T-cell (primary cell): ENCODE data around the gene IMMP2L. TPM values are rescaled to one million over a fixed set of nuclear protein-coding genes. Genes with fewer than 3 reads are reported as not detected.

Source experiments
- ATAC-seq, 4 experiments: fragments of 200-7000 bp in 3 of 4; fragments of 150-1000 bp in 1 of 4; cut with Tn5 transposase; replicated peaks in 1 of 4; 1 replicate in 3 of 4; 2 replicates in 1 of 4; pipeline ENCODE4 v1.10.0; 2021; ENCODE audit warnings: moderate library complexity in 3 of 4, mild to moderate bottlenecking in 2 of 4, moderate number of reproducible peaks in 1 of 4
- CTCF ChIA-PET, 2 donors: fragments of 300-600 bp; sonication (Branson Sonifier 250); formaldehyde crosslinking; loops; one replicate each; lab custom pipeline; 2022; ENCODE audit warnings: antibody characterized with exemption in 2 of 2; lab: Charles Lee
- POLR2A ChIA-PET, 2 donors: fragments of 300-600 bp; sonication (Branson Sonifier 250); formaldehyde crosslinking; loops; one replicate each; lab custom pipeline; 2022; ENCODE audit warnings: antibody characterized with exemption in 2 of 2; lab: Charles Lee
- DNase-seq, 35 experiments: peaks; one replicate each; pipeline versions ENCODE4 v3.0.0 to v3.0.0-alpha.2; 2013 to 2023
- H3K27ac ChIP-seq: one replicate; pipeline ENCODE4 v1.5.1; 2013; ENCODE audit warnings: low read length
- H3K27me3 ChIP-seq, 2 experiments: replicated peaks in 1 of 2; 1 replicate in 1 of 2; 2 replicates in 1 of 2; pipeline versions ENCODE4 v1.6.1 to v1.7.0; 2013; ENCODE audit warnings: low read length in 1 of 2, mixed read lengths in 1 of 2; ENCODE audit not compliant: control insufficient read depth in 2 of 2, insufficient read depth in 2 of 2; ENCODE audit errors: extremely low read depth in 1 of 2
- H3K36me3 ChIP-seq, 2 donors: 1 replicate in 1 of 2; 2 replicates in 1 of 2; pipeline versions ENCODE4 v1.6.1 to v1.7.0; 2013; ENCODE audit warnings: low read length in 1 of 2; ENCODE audit not compliant: control insufficient read depth in 2 of 2, insufficient read depth in 1 of 2; ENCODE audit errors: extremely low read depth in 1 of 2
- H3K4me1 ChIP-seq, 2 experiments: 1 replicate in 1 of 2; 2 replicates in 1 of 2; pipeline versions ENCODE4 v1.6.1 to v1.7.0; 2013; ENCODE audit warnings: low read length in 2 of 2, mixed read lengths in 1 of 2; ENCODE audit not compliant: insufficient read depth in 2 of 2, control insufficient read depth in 1 of 2; ENCODE audit errors: extremely low read depth in 1 of 2
- H3K4me3 ChIP-seq, 2 donors: 1 replicate in 1 of 2; 2 replicates in 1 of 2; pipeline versions ENCODE4 v1.5.1 to v1.7.0; 2013; ENCODE audit warnings: mild to moderate bottlenecking in 2 of 2, low read length in 1 of 2, moderate library complexity in 1 of 2; ENCODE audit not compliant: control insufficient read depth in 1 of 2; ENCODE audit errors: extremely low read depth in 1 of 2
- H3K9me3 ChIP-seq: 2 replicates; pipeline ENCODE4 v1.7.0; 2013
- H3K27ac Mint-ChIP-seq, 2 donors: one replicate each; pipeline ENCODE4 v1.8.0; 2020 to 2021; ENCODE audit warnings: mild to moderate bottlenecking in 2 of 2, mixed read lengths in 2 of 2
- H3K27me3 Mint-ChIP-seq, 2 donors: one replicate each; pipeline ENCODE4 v1.8.0; 2021 to 2022; ENCODE audit warnings: mixed read lengths in 2 of 2
- H3K36me3 Mint-ChIP-seq: one replicate; pipeline ENCODE4 v1.8.0; 2021; ENCODE audit warnings: mixed read lengths
- H3K4me1 Mint-ChIP-seq, 3 donors: one replicate each; pipeline ENCODE4 v1.8.0; 2020 to 2022; ENCODE audit warnings: mixed read lengths in 3 of 3, mild to moderate bottlenecking in 1 of 3
- H3K4me3 Mint-ChIP-seq, 3 donors: one replicate each; pipeline ENCODE4 v1.8.0; 2020 to 2022; ENCODE audit warnings: mild to moderate bottlenecking in 3 of 3, mixed read lengths in 3 of 3, moderate library complexity in 3 of 3
- H3K9me3 Mint-ChIP-seq, 3 donors: one replicate each; pipeline ENCODE4 v1.8.0; 2020 to 2022; ENCODE audit warnings: mixed read lengths in 3 of 3
- WGBS: methylation state at CpG from one replicate; pipeline ENCODE4 v1.1.5; 2013; ENCODE audit warnings: missing lambda C conversion rate; ENCODE audit not compliant: insufficient coverage; 5-methylcytosine and 5-hydroxymethylcytosine counted together
- total RNA-seq, 35 experiments: library from RNA in 6 of 35; stranded (reverse) in 6 of 35; fragments of 120-200 nt in 1 of 35; gene quantifications; one replicate each; pipeline versions ENCODE4 v1.2.1 to v1.2.4 and lab custom pipeline; 2013 to 2026

Gene IMMP2L
- total RNA-seq, 5 donors from 2014 or later (not counting 1 experiment from before 2014, with no cell fraction given), result 14.1 to 27.3 (median 21.7) TPM

GRCh38 chr7:111012799-111013675 lies 549.3 kb downstream of the IMMP2L start:
- no peaks in the 10 kb centered on the region for H3K36me3 ChIP-seq
- Mint-ChIP-seq H3K4me3 (peak overlapping the region; percentile 43 to 64 (median 63)), H3K27ac (peak overlapping the region; percentile 91 to 93), H3K27me3 (no peaks in the 10 kb centered on the region), H3K9me3 (peaks cover 0 to 7% (median 0%) of the 10 kb centered on the region in 3 donors), H3K36me3 (no peaks in the 10 kb centered on the region), H3K4me1 (peaks cover 73 to 83% (median 74%) of the 10 kb centered on the region in 3 donors)
- WGBS, result no CpG with 5 or more reads among the region's 5 CpGs
- no peaks in the 10 kb centered on the region for H3K9me3 ChIP-seq
- H3K4me3 ChIP-seq, result peak overlapping the region; percentile 18 to 39
- H3K4me1 ChIP-seq, result peaks cover 15 to 71% of the 10 kb centered on the region in 2 experiments
- DNase-seq (peak in 29 of 35 experiments; percentile 2 to 72 (median 23)), ATAC-seq (peak; percentile 88 to 91 (median 90))
- POLR2A ChIA-PET, result interaction anchor here (0.7 to 0.9 kb wide), 2 partner anchors 63 to 70 kb away, joined by 3 to 4 read pairs; no protein-coding TSS in a partner anchor
- peak overlapping the region; percentile 75 for H3K27ac ChIP-seq
- CTCF ChIA-PET, result interaction anchor here (0.6 to 1.7 kb wide), 4 partner anchors 10 to 85 kb away, joined by 3 to 4 read pairs (median 3); no protein-coding TSS in a partner anchor
- no peaks in the 10 kb centered on the region for H3K27me3 ChIP-seq

- WGBS, result no CpG with 5 or more reads among the region's 2 CpGs
These were observed 550.1 kb downstream of the IMMP2L start for GRCh38 chr7:111012149-111012548.

DNA sequence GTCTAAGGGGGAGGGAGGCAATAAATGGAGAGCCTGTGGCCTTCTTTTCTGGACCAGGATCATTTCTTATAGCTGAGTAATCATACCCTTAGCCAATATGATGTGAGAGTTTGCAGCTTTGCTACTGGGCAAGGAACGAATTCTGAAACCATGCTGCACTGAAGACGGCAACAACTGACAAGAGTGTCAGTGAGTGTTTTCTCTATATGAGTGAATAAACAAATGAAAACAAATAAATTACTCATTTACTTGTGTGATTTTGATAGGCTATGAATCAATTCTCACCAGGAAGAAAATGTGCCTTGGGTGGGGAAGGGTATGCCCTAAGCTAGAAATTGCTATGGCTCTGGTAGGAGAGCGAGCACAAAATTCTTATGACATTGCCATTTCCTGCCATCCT lies 550.8 kb downstream of the IMMP2L start:
- peak overlapping the region; percentile 75 for H3K27ac ChIP-seq
- no peaks in the 10 kb centered on the region for H3K27me3 ChIP-seq
- DNase-seq (no peak), ATAC-seq (no peak)
- H3K36me3 ChIP-seq, result no peaks in the 10 kb centered on the region
- POLR2A ChIA-PET, result interaction anchor here in 1 of 2 donors (0.9 kb wide), 1 partner anchor 10 kb away, joined by 4 read pairs; no protein-coding TSS in a partner anchor
- no CpG with 5 or more reads among the region's 3 CpGs for WGBS
- H3K9me3 ChIP-seq, result no peaks in the 10 kb centered on the region
- CTCF ChIA-PET, result no interaction called here
- peak overlapping the region in 1 of 2 donors; percentile 55 for H3K4me3 ChIP-seq
- Mint-ChIP-seq H3K4me1 (peaks cover 63 to 72% (median 66%) of the 10 kb centered on the region in 3 donors), H3K4me3 (peak overlapping the region; percentile 23 to 69 (median 54)), H3K36me3 (no peaks in the 10 kb centered on the region), H3K27me3 (no peaks in the 10 kb centered on the region), H3K9me3 (peaks cover 0 to 7% (median 0%) of the 10 kb centered on the region in 3 donors), H3K27ac (peak overlapping the region; percentile 87 to 93)
- peaks cover 13 to 63% of the 10 kb centered on the region in 2 experiments for H3K4me1 ChIP-seq

More at GRCh38 chr7:111012149-111012548, 550.1 kb downstream of the IMMP2L start:
- Mint-ChIP-seq H3K9me3 (peaks cover 0 to 7% (median 0%) of the 10 kb centered on the region in 3 donors), H3K27me3 (no peaks in the 10 kb centered on the region), H3K4me1 (peaks cover 65 to 74% (median 66%) of the 10 kb centered on the region in 3 donors), H3K4me3 (peak overlapping the region in 1 of 3 donors; percentile 69), H3K36me3 (no peaks in the 10 kb centered on the region), H3K27ac (peak overlapping the region; percentile 91 to 93)
- ATAC-seq (no peak), DNase-seq (no peak)
- Histone ChIP-seq H3K4me1 (peaks cover 13 to 63% of the 10 kb centered on the region in 2 experiments), H3K4me3 (peak overlapping the region in 1 of 2 donors; percentile 55), H3K27ac (peak overlapping the region; percentile 75), H3K36me3 (no peaks in the 10 kb centered on the region), H3K27me3 (no peaks in the 10 kb centered on the region), H3K9me3 (no peaks in the 10 kb centered on the region)
- CTCF ChIA-PET, result interaction anchor here in 1 of 2 donors (0.7 to 1.7 kb wide), 2 partner anchors 10 to 86 kb away, joined by 3 to 4 read pairs; no protein-coding TSS in a partner anchor
- POLR2A ChIA-PET, result interaction anchor here (0.9 kb wide), 2 partner anchors 10 to 71 kb away, joined by 4 read pairs; no protein-coding TSS in a partner anchor

DNA sequence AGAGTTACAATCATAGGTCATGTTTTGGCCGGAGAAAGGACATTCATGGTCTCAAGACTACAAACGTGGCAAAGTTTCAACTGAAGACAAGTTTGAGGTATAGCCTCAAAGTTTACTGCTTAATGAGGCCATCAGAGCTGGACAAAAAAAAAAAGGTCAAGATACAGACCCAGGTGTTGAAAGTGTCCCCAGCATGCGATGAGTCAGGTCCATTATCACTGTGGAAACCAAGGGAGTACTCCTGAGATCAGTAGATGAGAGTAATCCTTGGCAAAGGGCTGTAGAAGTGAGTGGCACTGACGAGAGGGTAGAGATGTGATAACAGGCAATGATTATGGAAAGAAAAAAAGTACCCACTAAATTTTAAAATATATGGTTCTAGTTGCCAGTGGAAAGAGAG lies 551.5 kb downstream of the IMMP2L start:
- ChIA-PET POLR2A (no interaction called here), CTCF (no interaction called here)
- H3K36me3 ChIP-seq, result no peaks in the 10 kb centered on the region
- H3K27me3 Mint-ChIP-seq, result no peaks in the 10 kb centered on the region
- peak overlapping the region in 2 of 3 donors; percentile 1 to 69 for H3K4me3 Mint-ChIP-seq
- WGBS, result 74% methylated on average over 3 of the region's 4 CpGs
- peaks cover 60 to 69% (median 62%) of the 10 kb centered on the region in 3 donors for H3K4me1 Mint-ChIP-seq
- no peak overlapping the region for H3K4me3 ChIP-seq
- H3K36me3 Mint-ChIP-seq, result no peaks in the 10 kb centered on the region
- DNase-seq (no peak), ATAC-seq (no peak)
- H3K27ac ChIP-seq, result peak overlapping the region; percentile 75
- no peaks in the 10 kb centered on the region for H3K27me3 ChIP-seq
- peaks cover 13 to 64% of the 10 kb centered on the region in 2 experiments for H3K4me1 ChIP-seq
- peaks cover 0 to 7% (median 0%) of the 10 kb centered on the region in 3 donors for H3K9me3 Mint-ChIP-seq
- H3K27ac Mint-ChIP-seq, result peak overlapping the region; percentile 87 to 93
- H3K9me3 ChIP-seq, result no peaks in the 10 kb centered on the region

- ATAC-seq (peak in 3 of 4 experiments; percentile 10 to 20 (median 18)), DNase-seq (no peak)
- no peaks in the 10 kb centered on the region for H3K36me3 Mint-ChIP-seq
- POLR2A ChIA-PET, result no interaction called here
- H3K4me1 Mint-ChIP-seq, result peaks cover 48 to 57% (median 50%) of the 10 kb centered on the region in 3 donors
- H3K27ac Mint-ChIP-seq, result peak overlapping the region; percentile 87 to 93
- Histone ChIP-seq H3K27ac (peak overlapping the region; percentile 53), H3K4me1 (peaks cover 13 to 63% of the 10 kb centered on the region in 2 experiments), H3K27me3 (no peaks in the 10 kb centered on the region), H3K9me3 (no peaks in the 10 kb centered on the region), H3K4me3 (no peak overlapping the region), H3K36me3 (no peaks in the 10 kb centered on the region)
- 40% methylated on average over 1 of the region's 1 CpG for WGBS
- no peaks in the 10 kb centered on the region for H3K27me3 Mint-ChIP-seq
- CTCF ChIA-PET, result interaction anchor here in 1 of 2 donors (0.6 to 1.1 kb wide), 2 partner anchors 70 to 86 kb away, joined by 3 to 4 read pairs; no protein-coding TSS in a partner anchor
- H3K4me3 Mint-ChIP-seq, result peak overlapping the region; percentile 42 to 69 (median 54)
- no peaks in the 10 kb centered on the region for H3K9me3 Mint-ChIP-seq
These were observed 552.7 kb downstream of the IMMP2L start for GRCh38 chr7:111009526-111010040.

DNA sequence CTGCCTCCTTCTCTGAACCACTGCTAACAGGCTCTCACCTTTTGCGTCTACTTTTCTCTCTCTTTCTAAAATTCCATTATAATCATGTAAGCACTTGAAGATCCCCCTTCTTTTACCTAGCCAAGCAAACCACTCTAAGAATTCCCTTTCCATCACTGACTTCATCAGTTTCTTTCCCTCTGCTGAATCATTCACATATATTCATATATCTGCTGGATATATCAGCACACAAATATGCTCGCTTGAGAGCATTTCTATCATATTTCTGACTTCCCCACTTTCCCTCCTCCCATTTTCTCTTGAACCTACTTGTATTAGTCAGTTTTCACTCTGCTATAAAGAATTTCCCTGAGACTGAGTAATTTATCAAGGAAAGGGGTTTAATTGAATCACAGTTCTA lies 555.6 kb downstream of the IMMP2L start:
- Mint-ChIP-seq H3K4me1 (peaks cover 27 to 40% (median 31%) of the 10 kb centered on the region in 3 donors), H3K27me3 (no peaks in the 10 kb centered on the region), H3K4me3 (no peak overlapping the region), H3K36me3 (no peaks in the 10 kb centered on the region), H3K9me3 (no peaks in the 10 kb centered on the region), H3K27ac (no peak overlapping the region)
- Histone ChIP-seq H3K4me1 (peaks cover 4 to 45% of the 10 kb centered on the region in 2 experiments), H3K4me3 (no peak overlapping the region), H3K9me3 (no peaks in the 10 kb centered on the region), H3K27ac (no peak overlapping the region), H3K36me3 (no peaks in the 10 kb centered on the region), H3K27me3 (no peaks in the 10 kb centered on the region)
- 100% methylated on average over 1 of the region's 2 CpGs for WGBS
- ATAC-seq (no peak), DNase-seq (no peak)
- CTCF ChIA-PET, result no interaction called here
- POLR2A ChIA-PET, result no interaction called here
